ENCODE data around the gene FLNC. TPM values are rescaled to one million over a fixed set of nuclear protein-coding genes. Genes with fewer than 3 reads are reported as not detected.

The FLNC gene
- total RNA-seq, 3 donors from 2014 or later (not counting 1 experiment from before 2014, with no cell fraction given) = 0.05 to 0.25 TPM; not detected in 1

GRCh38 chr7:128872394-128872824 is 42.2 kb downstream of the FLNC start:
- ATAC-seq (no peak), DNase-seq (no peak)
- TF ChIP-seq CTCF (IDR thresholded peaks at IDR 0.05) = no peak
- H3K4me1 Mint-ChIP-seq = peaks cover 0 to 7% of the 10 kb centered on the region in 2 donors
- no peak overlapping the region for H3K27ac Mint-ChIP-seq
- no peaks in the 10 kb centered on the region for H3K36me3 ChIP-seq (ENCODE audit: control insufficient read depth, insufficient read depth, low read length)
- intact Hi-C loops (cut with micrococcal nuclease) = no loop called here
- peaks cover 11% of the 10 kb centered on the region for H3K4me1 ChIP-seq (ENCODE audit: control insufficient read depth, insufficient read depth, low read length)
- H3K27me3 ChIP-seq (ENCODE audit: control insufficient read depth, insufficient read depth, low read length) = peaks cover 3% of the 10 kb centered on the region
- H3K27me3 Mint-ChIP-seq (ENCODE audit: low read depth in 2 of 2) = peaks cover 0 to 5% of the 10 kb centered on the region in 2 donors
- H3K4me3 Mint-ChIP-seq = no peak overlapping the region
- no peak overlapping the region for H3K4me3 ChIP-seq (ENCODE audit: low read length)
- H3K9me3 ChIP-seq (ENCODE audit: control insufficient read depth, insufficient read depth, low read length) = no peaks in the 10 kb centered on the region
- H3K9me3 Mint-ChIP-seq = no peaks in the 10 kb centered on the region
- WGBS (ENCODE audit: insufficient coverage) = 92% methylated on average over 10 of the region's 13 CpGs
- no peaks in the 10 kb centered on the region for H3K36me3 Mint-ChIP-seq
- no peak overlapping the region for H3K27ac ChIP-seq (ENCODE audit: low read length)

- H3K27me3 Mint-ChIP-seq (ENCODE audit: low read depth in 2 of 2) = peaks cover 0 to 5% of the 10 kb centered on the region in 2 donors
- Histone ChIP-seq H3K9me3 (ENCODE audit: control insufficient read depth, insufficient read depth, low read length) (no peaks in the 10 kb centered on the region), H3K27me3 (ENCODE audit: control insufficient read depth, insufficient read depth, low read length) (peaks cover 3% of the 10 kb centered on the region), H3K4me3 (ENCODE audit: low read length) (no peak overlapping the region), H3K36me3 (ENCODE audit: control insufficient read depth, insufficient read depth, low read length) (no peaks in the 10 kb centered on the region), H3K27ac (ENCODE audit: low read length) (no peak overlapping the region), H3K4me1 (ENCODE audit: control insufficient read depth, insufficient read depth, low read length) (peaks cover 11% of the 10 kb centered on the region)
- WGBS (ENCODE audit: insufficient coverage) = 91% methylated on average over 9 of the region's 9 CpGs
- no peak overlapping the region for H3K4me3 Mint-ChIP-seq
- TF ChIP-seq CTCF (IDR thresholded peaks at IDR 0.05) = no peak
- H3K36me3 Mint-ChIP-seq = no peaks in the 10 kb centered on the region
- intact Hi-C loops (cut with micrococcal nuclease) = no loop called here
- ATAC-seq = no peak
- DNase-seq = no peak
- H3K27ac Mint-ChIP-seq = no peak overlapping the region
- no peaks in the 10 kb centered on the region for H3K9me3 Mint-ChIP-seq
- H3K4me1 Mint-ChIP-seq = peaks cover 0 to 7% of the 10 kb centered on the region in 2 donors
Measured at GRCh38 chr7:128873234-128873633, 43.0 kb downstream of the FLNC start.

GRCh38 chr7:128874140-128875031 is 44.2 kb downstream of the FLNC start:
- peaks cover 0 to 5% of the 10 kb centered on the region in 2 donors for H3K27me3 Mint-ChIP-seq (ENCODE audit: low read depth in 2 of 2)
- H3K4me3 ChIP-seq (ENCODE audit: low read length) = no peak overlapping the region
- peaks cover 5% of the 10 kb centered on the region for H3K4me1 ChIP-seq (ENCODE audit: control insufficient read depth, insufficient read depth, low read length)
- no peak overlapping the region for H3K27ac ChIP-seq (ENCODE audit: low read length)
- no peak overlapping the region for H3K27ac Mint-ChIP-seq
- H3K9me3 ChIP-seq (ENCODE audit: control insufficient read depth, insufficient read depth, low read length) = no peaks in the 10 kb centered on the region
- intact Hi-C loops (cut with micrococcal nuclease) = no loop called here
- no peak for DNase-seq
- WGBS (ENCODE audit: insufficient coverage) = 89% methylated on average over 22 of the region's 22 CpGs
- H3K4me1 Mint-ChIP-seq = peaks cover 0 to 7% of the 10 kb centered on the region in 2 donors
- no peak for ATAC-seq
- H3K36me3 ChIP-seq (ENCODE audit: control insufficient read depth, insufficient read depth, low read length) = no peaks in the 10 kb centered on the region
- H3K4me3 Mint-ChIP-seq = no peak overlapping the region
- H3K9me3 Mint-ChIP-seq = no peaks in the 10 kb centered on the region
- H3K36me3 Mint-ChIP-seq = no peaks in the 10 kb centered on the region
- H3K27me3 ChIP-seq (ENCODE audit: control insufficient read depth, insufficient read depth, low read length) = peaks cover 3% of the 10 kb centered on the region
- TF ChIP-seq CTCF (IDR thresholded peaks at IDR 0.05) = no peak

Data from natural killer cell (primary cell).